MM.1S (cell line): Measurements from ENCODE around the gene PRKG1.
"Not testable (repeated sequence)": the region's sequence is repeated elsewhere in the genome, so short reads cannot be mapped to it uniquely, and the experiment has no call there.

ENCODE experiments used
- DNase-seq: peaks from one replicate; pipeline ENCODE4 v3.0.0-alpha.2; 2015
- H2AFZ ChIP-seq: fragments of 300-600 bp; sonication (generic); 2 replicates; pipeline ENCODE4 v1.6.0; 2016; ENCODE audit warnings: antibody characterized with exemption, low read length
- H3F3A ChIP-seq: fragments of 300-600 bp; sonication (generic); 2 replicates; pipeline ENCODE4 v1.6.1; 2016; ENCODE audit warnings: mild to moderate bottlenecking, antibody characterized with exemption, low read length, moderate library complexity, mixed read lengths; ENCODE audit not compliant: insufficient read depth
- H3K27ac ChIP-seq: fragments of 300-600 bp; sonication (generic); 2 replicates; pipeline ENCODE4 v1.5.1; 2016; ENCODE audit warnings: mild to moderate bottlenecking, low read length
- H3K27me3 ChIP-seq: fragments of 300-600 bp; sonication (generic); replicated peaks from 2 replicates; pipeline ENCODE4 v1.6.0; 2016; ENCODE audit warnings: low read length; ENCODE audit not compliant: insufficient read depth
- H3K36me3 ChIP-seq: fragments of 300-600 bp; sonication (generic); replicated peaks from 2 replicates; pipeline ENCODE4 v1.6.1; 2016; ENCODE audit warnings: mild to moderate bottlenecking, low read length, mixed read lengths; ENCODE audit not compliant: insufficient read depth
- H3K4me1 ChIP-seq: fragments of 300-600 bp; sonication (generic); 2 replicates; pipeline ENCODE4 v1.6.1; 2016; ENCODE audit warnings: low read length, mixed read lengths
- H3K4me2 ChIP-seq: fragments of 300-600 bp; sonication (generic); 2 replicates; pipeline ENCODE4 v1.6.0; 2016; ENCODE audit warnings: low read depth, low read length
- H3K4me3 ChIP-seq: fragments of 300-600 bp; sonication (generic); 2 replicates; pipeline ENCODE4 v1.5.1; 2016; ENCODE audit warnings: low read length, mixed read lengths
- H3K79me2 ChIP-seq: fragments of 300-600 bp; sonication (generic); 2 replicates; pipeline ENCODE4 v1.6.1; 2016; ENCODE audit warnings: mixed run types, low read length, mixed read lengths
- H3K9ac ChIP-seq: fragments of 300-600 bp; sonication (generic); 2 replicates; pipeline ENCODE4 v1.6.1; 2016; ENCODE audit warnings: low read length, mixed read lengths
- H3K9me2 ChIP-seq: fragments of 300-600 bp; sonication (generic); replicated peaks from 2 replicates; pipeline ENCODE4 v1.6.1; 2016; ENCODE audit warnings: mild to moderate bottlenecking, low read length, mixed read lengths; ENCODE audit not compliant: insufficient read depth
- H3K9me3 ChIP-seq: fragments of 300-600 bp; sonication (generic); replicated peaks from 2 replicates; pipeline ENCODE4 v1.6.1; 2016; ENCODE audit warnings: mild to moderate bottlenecking, low read length, mixed read lengths; ENCODE audit not compliant: insufficient read depth
- H4K20me1 ChIP-seq: fragments of 300-600 bp; sonication (generic); 2 replicates; pipeline ENCODE4 v1.6.1; 2016; ENCODE audit warnings: mild to moderate bottlenecking, low read length, moderate library complexity, mixed read lengths; ENCODE audit not compliant: insufficient read depth
- EZH2 ChIP-seq: fragments of 300-600 bp; sonication (generic); optimal IDR thresholded peaks from 2 replicates; pipeline ENCODE3; 2017; ENCODE audit warnings: low read depth, mild to moderate bottlenecking, antibody characterized with exemption, low read length, mixed read lengths
- EZH2phosphoT487 ChIP-seq: fragments of 300-600 bp; sonication (generic); IDR thresholded peaks from 2 replicates; pipeline ENCODE4 v1.6.1; 2018; ENCODE audit warnings: antibody characterized with exemption, low read length
- TF ChIP-seq, protein P1 (sequence below): fragments of 300-600 bp; sonication (generic); IDR thresholded peaks from 2 replicates; pipeline ENCODE4 v1.5.1; 2016; ENCODE audit warnings: antibody characterized with exemption, low read length, mixed read lengths

The PRKG1 gene

DNA sequence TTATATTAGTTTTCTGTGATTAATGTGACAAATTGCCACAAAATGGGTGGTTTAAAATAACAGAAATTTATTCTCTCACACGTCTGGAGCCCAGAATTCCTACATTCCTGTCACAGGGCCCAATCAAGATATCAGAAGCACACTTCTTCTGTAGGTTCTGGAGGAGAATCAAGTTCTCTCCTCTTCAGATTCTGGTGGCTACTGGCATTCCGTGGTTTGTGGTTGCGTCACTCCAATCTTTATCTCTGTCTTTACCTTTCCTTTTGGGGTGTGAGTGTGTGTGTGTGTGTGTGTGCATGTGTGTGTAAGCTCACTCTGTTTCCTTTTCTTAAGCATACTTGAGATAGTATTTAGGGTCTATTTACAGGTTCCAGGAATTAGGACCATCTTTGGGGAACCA is 1124.3 kb downstream of the PRKG1 start:
- no peaks in the 10 kb centered on the region for H4K20me1 ChIP-seq
- no peaks in the 10 kb centered on the region for H3K36me3 ChIP-seq
- no peaks in the 10 kb centered on the region for H3K9me2 ChIP-seq
- H3K27ac ChIP-seq, result no peak overlapping the region
- no peak overlapping the region for H3K9ac ChIP-seq
- H3F3A ChIP-seq, result no peaks in the 10 kb centered on the region
- H3K9me3 ChIP-seq, result no peaks in the 10 kb centered on the region
- no peaks in the 10 kb centered on the region for H3K4me1 ChIP-seq
- no peak overlapping the region for H3K4me3 ChIP-seq
- H3K4me2 ChIP-seq, result no peak overlapping the region
- TF ChIP-seq EZH2phosphoT487, result no peak
- TF ChIP-seq, protein P1, sequence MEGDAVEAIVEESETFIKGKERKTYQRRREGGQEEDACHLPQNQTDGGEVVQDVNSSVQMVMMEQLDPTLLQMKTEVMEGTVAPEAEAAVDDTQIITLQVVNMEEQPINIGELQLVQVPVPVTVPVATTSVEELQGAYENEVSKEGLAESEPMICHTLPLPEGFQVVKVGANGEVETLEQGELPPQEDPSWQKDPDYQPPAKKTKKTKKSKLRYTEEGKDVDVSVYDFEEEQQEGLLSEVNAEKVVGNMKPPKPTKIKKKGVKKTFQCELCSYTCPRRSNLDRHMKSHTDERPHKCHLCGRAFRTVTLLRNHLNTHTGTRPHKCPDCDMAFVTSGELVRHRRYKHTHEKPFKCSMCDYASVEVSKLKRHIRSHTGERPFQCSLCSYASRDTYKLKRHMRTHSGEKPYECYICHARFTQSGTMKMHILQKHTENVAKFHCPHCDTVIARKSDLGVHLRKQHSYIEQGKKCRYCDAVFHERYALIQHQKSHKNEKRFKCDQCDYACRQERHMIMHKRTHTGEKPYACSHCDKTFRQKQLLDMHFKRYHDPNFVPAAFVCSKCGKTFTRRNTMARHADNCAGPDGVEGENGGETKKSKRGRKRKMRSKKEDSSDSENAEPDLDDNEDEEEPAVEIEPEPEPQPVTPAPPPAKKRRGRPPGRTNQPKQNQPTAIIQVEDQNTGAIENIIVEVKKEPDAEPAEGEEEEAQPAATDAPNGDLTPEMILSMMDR, result no peak
- no peak for TF ChIP-seq EZH2
- DNase-seq, result no peak
- H2AFZ ChIP-seq, result no peak overlapping the region
- H3K27me3 ChIP-seq, result no peaks in the 10 kb centered on the region
- no peaks in the 10 kb centered on the region for H3K79me2 ChIP-seq

DNA sequence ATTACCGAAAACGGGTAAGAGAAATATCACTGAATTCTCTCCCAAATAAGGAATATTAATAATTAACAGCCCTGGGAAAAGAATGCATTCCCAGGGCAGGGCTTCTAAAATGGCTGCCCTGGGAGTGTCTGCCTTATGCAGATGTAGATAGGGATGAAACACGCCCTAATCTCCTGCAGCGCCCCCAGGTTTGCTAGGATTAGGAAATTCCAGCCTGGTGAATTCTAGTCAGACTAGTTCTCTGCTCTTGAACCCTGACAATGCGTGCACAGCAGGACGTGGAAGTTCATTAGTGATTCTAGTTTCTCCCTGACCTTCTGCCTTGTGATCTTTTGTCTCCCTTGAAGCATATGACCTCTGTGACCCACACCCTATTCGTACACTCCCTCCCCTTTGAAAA is 1130.6 kb downstream of the PRKG1 start:
- H2AFZ ChIP-seq, H3K4me3 ChIP-seq, H3K79me2 ChIP-seq, H4K20me1 ChIP-seq, H3K36me3 ChIP-seq, H3K9me2 ChIP-seq, H3K4me1 ChIP-seq, H3F3A ChIP-seq, H3K27me3 ChIP-seq, DNase-seq, H3K9me3 ChIP-seq, H3K9ac ChIP-seq, H3K4me2 ChIP-seq, H3K27ac ChIP-seq: not testable (repeated sequence)

DNA sequence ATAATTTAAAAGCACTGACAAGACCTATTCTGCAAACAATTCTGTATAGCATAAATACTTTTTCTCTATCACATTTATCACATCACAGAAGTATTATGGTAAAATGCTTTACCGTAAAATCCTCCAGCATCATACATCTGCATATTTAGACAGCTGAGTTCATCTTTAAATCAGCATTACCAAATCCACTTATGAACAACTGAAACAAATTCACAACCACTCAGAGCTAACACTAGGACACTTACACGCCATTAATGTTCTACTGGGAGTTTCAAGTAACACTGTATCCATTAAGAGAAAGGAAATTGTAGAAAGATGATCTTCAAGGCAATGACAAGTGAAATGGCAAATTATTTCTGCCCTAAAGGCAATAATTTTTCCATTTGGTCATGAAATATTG is 1134.1 kb downstream of the PRKG1 start:
- no peaks in the 10 kb centered on the region for H3F3A ChIP-seq
- no peaks in the 10 kb centered on the region for H3K9me3 ChIP-seq
- H3K9ac ChIP-seq, result no peak overlapping the region
- no peak overlapping the region for H3K27ac ChIP-seq
- H3K4me3 ChIP-seq, result no peak overlapping the region
- no peaks in the 10 kb centered on the region for H3K27me3 ChIP-seq
- H4K20me1 ChIP-seq, result no peaks in the 10 kb centered on the region
- H2AFZ ChIP-seq, result no peak overlapping the region
- no peaks in the 10 kb centered on the region for H3K79me2 ChIP-seq
- H3K36me3 ChIP-seq, result no peaks in the 10 kb centered on the region
- H3K4me1 ChIP-seq, result no peaks in the 10 kb centered on the region
- H3K9me2 ChIP-seq, result no peaks in the 10 kb centered on the region
- no peak for DNase-seq
- no peak overlapping the region for H3K4me2 ChIP-seq
- TF ChIP-seq, protein P1, result no peak
- no peak for TF ChIP-seq EZH2phosphoT487

DNA sequence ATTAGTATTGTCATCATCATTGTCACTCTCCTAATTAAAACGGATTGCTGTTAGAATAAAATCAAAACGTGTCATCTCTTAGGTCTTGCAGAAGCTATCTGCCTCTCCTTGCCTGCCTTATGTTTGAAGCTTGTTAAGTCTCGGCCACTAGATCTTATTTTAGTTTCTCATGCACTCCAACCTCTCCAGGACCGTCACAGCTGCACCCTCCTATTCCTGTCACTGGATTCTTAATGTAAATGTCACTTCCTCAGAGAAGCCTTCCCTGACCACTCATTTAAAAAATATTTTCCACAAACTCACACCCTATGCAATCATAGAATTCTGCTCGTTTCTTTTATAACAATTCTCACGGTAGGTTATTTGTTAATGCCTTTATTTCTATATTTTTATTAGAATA is 1135.9 kb downstream of the PRKG1 start:
- TF ChIP-seq, protein P1, result no peak
- TF ChIP-seq EZH2phosphoT487, result no peak
- no peak for TF ChIP-seq EZH2
- Histone ChIP-seq H3K9me3 (no peaks in the 10 kb centered on the region), H3K9me2 (no peaks in the 10 kb centered on the region), H3K4me1 (no peaks in the 10 kb centered on the region), H3K79me2 (no peaks in the 10 kb centered on the region), H3F3A (no peaks in the 10 kb centered on the region), H3K27ac (no peak overlapping the region), H3K4me3 (no peak overlapping the region), H3K36me3 (no peaks in the 10 kb centered on the region), H3K9ac (no peak overlapping the region), H4K20me1 (no peaks in the 10 kb centered on the region), H2AFZ (no peak overlapping the region), H3K27me3 (no peaks in the 10 kb centered on the region), H3K4me2 (no peak overlapping the region)
- DNase-seq, result no peak
